ENCODE measurements around the gene FABP2. TPM values are rescaled to one million over a fixed set of nuclear protein-coding genes. Genes with fewer than 3 reads are reported as not detected.
A peak's percentile ranks its signal among the peaks of the same experiment; 100 is the strongest.

Gene FABP2
- total and polyA plus RNA-seq, 8 donors: 0.12 to 14.3 (median 3.8) TPM; not detected in 5

DNA sequence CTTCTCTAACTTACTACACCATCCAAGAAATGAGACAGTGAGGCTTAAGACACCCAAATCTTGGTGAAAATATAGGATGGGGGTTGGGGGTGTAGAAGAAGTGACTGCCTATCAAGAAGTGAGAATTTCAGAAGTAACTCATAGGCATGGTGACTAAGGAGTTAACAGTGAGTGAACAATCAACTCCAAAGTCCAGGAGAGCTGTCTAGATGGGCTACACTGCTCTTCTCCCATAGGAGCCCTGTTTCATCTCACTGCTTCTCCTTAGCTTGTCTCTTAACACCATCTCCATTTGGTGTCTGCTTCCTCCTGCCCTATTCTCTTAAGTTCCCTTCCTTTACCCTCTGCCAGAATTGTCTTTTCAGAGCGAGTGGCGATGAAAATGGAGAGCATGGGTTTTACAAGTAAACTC is 22.7 kb downstream of the FABP2 start:
- TF ChIP-seq, protein P1, sequence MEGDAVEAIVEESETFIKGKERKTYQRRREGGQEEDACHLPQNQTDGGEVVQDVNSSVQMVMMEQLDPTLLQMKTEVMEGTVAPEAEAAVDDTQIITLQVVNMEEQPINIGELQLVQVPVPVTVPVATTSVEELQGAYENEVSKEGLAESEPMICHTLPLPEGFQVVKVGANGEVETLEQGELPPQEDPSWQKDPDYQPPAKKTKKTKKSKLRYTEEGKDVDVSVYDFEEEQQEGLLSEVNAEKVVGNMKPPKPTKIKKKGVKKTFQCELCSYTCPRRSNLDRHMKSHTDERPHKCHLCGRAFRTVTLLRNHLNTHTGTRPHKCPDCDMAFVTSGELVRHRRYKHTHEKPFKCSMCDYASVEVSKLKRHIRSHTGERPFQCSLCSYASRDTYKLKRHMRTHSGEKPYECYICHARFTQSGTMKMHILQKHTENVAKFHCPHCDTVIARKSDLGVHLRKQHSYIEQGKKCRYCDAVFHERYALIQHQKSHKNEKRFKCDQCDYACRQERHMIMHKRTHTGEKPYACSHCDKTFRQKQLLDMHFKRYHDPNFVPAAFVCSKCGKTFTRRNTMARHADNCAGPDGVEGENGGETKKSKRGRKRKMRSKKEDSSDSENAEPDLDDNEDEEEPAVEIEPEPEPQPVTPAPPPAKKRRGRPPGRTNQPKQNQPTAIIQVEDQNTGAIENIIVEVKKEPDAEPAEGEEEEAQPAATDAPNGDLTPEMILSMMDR (IDR thresholded peaks at IDR 0.05): no peak
- TF ChIP-seq EP300 (IDR thresholded peaks at IDR 0.05) (no peak), POLR2AphosphoS5 (IDR thresholded peaks at IDR 0.05) (no peak), POLR2A (IDR thresholded peaks at IDR 0.05) (no peak)
- Histone ChIP-seq H3K27me3 (no peaks in the 10 kb centered on the region), H3K27ac (peak overlapping the region; percentile 41 to 98 (median 94)), H3K9me3 (no peaks in the 10 kb centered on the region), H3K4me1 (peaks cover 14 to 47% (median 30%) of the 10 kb centered on the region in 4 donors), H3K4me3 (peak overlapping the region; percentile 59 to 85 (median 70)), H3K36me3 (peaks cover 7 to 33% (median 27%) of the 10 kb centered on the region in 4 donors)
- DNase-seq: peak in 1 of 2 donors; percentile 41
- intact Hi-C loops (cut with DNase I; ENCODE audit: low total_unique reads): no loop called here
- WGBS, 5 donors: 1 to 7% (median 4%) methylated on average over 2 of the region's 2 CpGs

DNA sequence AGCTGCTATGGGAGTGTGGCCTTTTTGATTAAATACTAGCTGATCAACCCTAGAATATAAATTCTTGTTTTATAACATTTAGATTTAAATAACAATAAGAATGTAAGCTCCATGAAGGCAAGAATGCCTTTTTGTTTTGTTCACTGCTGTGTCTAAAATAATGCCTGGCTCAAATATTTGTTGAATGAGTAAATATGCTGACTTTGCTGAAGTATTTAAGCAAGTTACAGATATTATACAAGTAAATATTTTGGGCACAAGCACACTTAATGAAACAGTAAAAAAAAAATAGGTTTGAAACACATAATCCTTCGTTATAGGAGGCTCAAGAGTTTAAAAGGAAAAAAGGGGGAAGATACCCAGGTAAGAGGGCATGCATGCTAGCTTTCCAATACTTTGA is 24.1 kb downstream of the FABP2 start:
- TF ChIP-seq POLR2AphosphoS5 (IDR thresholded peaks at IDR 0.05) (no peak), POLR2A (IDR thresholded peaks at IDR 0.05) (no peak), EP300 (IDR thresholded peaks at IDR 0.05) (no peak)
- TF ChIP-seq, protein P1 (IDR thresholded peaks at IDR 0.05): no peak
- peaks cover 11 to 47% (median 40%) of the 10 kb centered on the region in 4 donors for H3K36me3 ChIP-seq
- peak overlapping the region in 2 of 4 donors; percentile 59 to 71 for H3K4me3 ChIP-seq
- intact Hi-C loops (cut with DNase I; ENCODE audit: low total_unique reads): no loop called here
- H3K9me3 ChIP-seq: no peaks in the 10 kb centered on the region
- 82 to 96% (median 91%) methylated on average over 1 of the region's 1 CpG for WGBS, 5 donors
- H3K27me3 ChIP-seq: no peaks in the 10 kb centered on the region
- no peak for DNase-seq
- no peak overlapping the region for H3K27ac ChIP-seq
- H3K4me1 ChIP-seq: peaks cover 14 to 47% (median 30%) of the 10 kb centered on the region in 4 donors

DNA sequence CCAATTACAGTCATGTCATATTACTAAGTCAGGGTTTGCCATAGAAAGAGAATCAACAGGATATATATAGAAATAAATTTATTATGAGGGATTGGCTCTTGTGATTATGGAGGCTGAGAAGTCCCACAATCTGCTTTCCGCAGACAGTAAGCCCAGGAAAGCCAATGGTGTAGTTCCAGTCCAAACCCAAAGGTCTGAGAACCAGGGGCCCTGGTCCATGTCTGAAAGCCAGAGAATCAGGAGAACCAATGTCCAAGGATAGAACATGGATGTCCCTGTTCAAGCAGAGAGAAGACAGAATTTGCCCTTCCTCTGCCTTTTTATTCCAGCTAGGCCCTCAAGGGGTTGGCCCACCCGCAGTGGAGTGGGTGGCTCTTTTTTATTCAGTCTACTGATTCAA is 25.6 kb downstream of the FABP2 start:
- Histone ChIP-seq H3K9me3 (no peaks in the 10 kb centered on the region), H3K4me3 (no peak overlapping the region), H3K4me1 (peaks cover 14 to 47% (median 30%) of the 10 kb centered on the region in 4 donors), H3K27me3 (no peaks in the 10 kb centered on the region), H3K27ac (no peak overlapping the region), H3K36me3 (peaks cover 17 to 61% (median 51%) of the 10 kb centered on the region in 4 donors)
- DNase-seq: no peak
- TF ChIP-seq, protein P1 (IDR thresholded peaks at IDR 0.05): no peak
- TF ChIP-seq POLR2A (IDR thresholded peaks at IDR 0.05) (no peak), EP300 (IDR thresholded peaks at IDR 0.05) (no peak), POLR2AphosphoS5 (IDR thresholded peaks at IDR 0.05) (no peak)
- intact Hi-C loops (cut with DNase I; ENCODE audit: low total_unique reads): no loop called here
- WGBS, 5 donors: 94 to 98% (median 97%) methylated on average over 2 of the region's 2 CpGs

DNA sequence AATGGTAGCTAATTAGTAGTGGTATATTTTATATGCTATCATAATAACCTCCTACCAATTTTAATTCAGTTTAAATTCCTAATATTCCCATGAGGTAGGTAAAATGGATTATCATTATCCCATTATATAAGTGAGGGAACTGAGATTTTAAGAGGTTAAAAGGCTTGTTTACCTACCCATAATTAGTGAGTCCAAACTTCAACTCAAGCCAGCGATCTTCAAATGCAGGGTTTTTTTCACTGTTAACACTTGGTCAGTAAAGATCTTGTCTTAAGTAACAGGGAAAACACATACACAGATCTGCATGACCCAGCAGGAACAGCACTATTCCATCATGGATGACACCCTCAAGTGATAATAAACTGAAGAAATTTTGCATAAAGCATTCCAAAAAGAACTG is 31.3 kb downstream of the FABP2 start:
- Histone ChIP-seq H3K9me3 (no peaks in the 10 kb centered on the region), H3K4me3 (no peak overlapping the region), H3K27ac (no peak overlapping the region), H3K36me3 (peaks cover 10 to 64% (median 45%) of the 10 kb centered on the region in 4 donors), H3K4me1 (peaks cover 0 to 14% (median 9%) of the 10 kb centered on the region in 4 donors), H3K27me3 (no peaks in the 10 kb centered on the region)
- TF ChIP-seq POLR2A (IDR thresholded peaks at IDR 0.05): no peak
- TF ChIP-seq POLR2AphosphoS5 (IDR thresholded peaks at IDR 0.05): no peak
- no peak for TF ChIP-seq EP300 (IDR thresholded peaks at IDR 0.05)
- TF ChIP-seq, protein P1 (IDR thresholded peaks at IDR 0.05): no peak
- 28 to 59% (median 47%) methylated on average over 1 of the region's 1 CpG for WGBS, 5 donors
- DNase-seq: no peak
- intact Hi-C loops (cut with DNase I; ENCODE audit: low total_unique reads): no loop called here
